GM12874 (cell line): ENCODE data around the gene SHISA5.

Experiments used
- CTCF ChIP-seq: IDR thresholded peaks from 2 replicates; pipeline ENCODE4 v1.5.1; 2011; ENCODE audit warnings: low read depth, mild to moderate bottlenecking, control low read depth, low read length, moderate library complexity; ENCODE audit not compliant: insufficient read depth

Gene SHISA5

GRCh38 chr3:48418651-48419050 lies 85.3 kb downstream of the SHISA5 start:
- no peak for TF ChIP-seq CTCF

GRCh38 chr3:48418140-48418539 lies 85.8 kb downstream of the SHISA5 start:
- no peak for TF ChIP-seq CTCF
